Activated CD4-positive, alpha-beta T cell treated with anti-CD3 and anti-CD28 coated beads for 4 hours (primary cell): Measurements from ENCODE around the gene PBX3.
"Not testable (repeated sequence)": the region's sequence is repeated elsewhere in the genome, so short reads cannot be mapped to it uniquely, and the experiment has no call there.

ENCODE experiments used
- DNase-seq, 2 donors: peaks; one replicate each; pipeline ENCODE4 v3.0.0-alpha.2; 2020

Gene PBX3

GRCh38 chr9:125749287-125749935 is 2.2 kb downstream of the PBX3 start:
- DNase-seq, result no peak

GRCh38 chr9:125749951-125750626 is 2.9 kb downstream of the PBX3 start:
- DNase-seq, result no peak

GRCh38 chr9:125750627-125751011 is 3.4 kb downstream of the PBX3 start:
- DNase-seq, result no peak

- no peak for DNase-seq
These were observed 5.0 kb downstream of the PBX3 start for GRCh38 chr9:125752070-125752628.

- no peak for DNase-seq
These were observed 6.9 kb downstream of the PBX3 start for GRCh38 chr9:125754096-125754495.

GRCh38 chr9:125755340-125755739 is 8.2 kb downstream of the PBX3 start:
- DNase-seq, result no peak

- DNase-seq, result no peak
These were observed 9.3 kb downstream of the PBX3 start for GRCh38 chr9:125756518-125756917.

- no peak for DNase-seq
These were observed 10.7 kb downstream of the PBX3 start for GRCh38 chr9:125757834-125758233.

- no peak for DNase-seq
These were observed 12.0 kb downstream of the PBX3 start for GRCh38 chr9:125758986-125759763.

GRCh38 chr9:125759764-125760129 is 12.6 kb downstream of the PBX3 start:
- DNase-seq, result no peak

GRCh38 chr9:125760537-125760936 is 13.4 kb downstream of the PBX3 start:
- DNase-seq, result no peak

GRCh38 chr9:125761676-125762450 is 14.7 kb downstream of the PBX3 start:
- no peak for DNase-seq

- no peak for DNase-seq
These were observed 16.2 kb downstream of the PBX3 start for GRCh38 chr9:125763394-125763801.

- DNase-seq, result no peak
These were observed 17.0 kb downstream of the PBX3 start for GRCh38 chr9:125764198-125764597.

- DNase-seq, result no peak
These were observed 19.5 kb downstream of the PBX3 start for GRCh38 chr9:125766468-125767221.

GRCh38 chr9:125767349-125767748 is 20.2 kb downstream of the PBX3 start:
- DNase-seq, result no peak

- no peak for DNase-seq
These were observed 21.6 kb downstream of the PBX3 start for GRCh38 chr9:125768803-125769202.

GRCh38 chr9:125771037-125771436 is 23.9 kb downstream of the PBX3 start:
- DNase-seq, result no peak

- DNase-seq, result no peak
These were observed 25.6 kb downstream of the PBX3 start for GRCh38 chr9:125772740-125773139.

GRCh38 chr9:125774106-125774505 is 26.9 kb downstream of the PBX3 start:
- no peak for DNase-seq

GRCh38 chr9:125776789-125777188 is 29.6 kb downstream of the PBX3 start:
- DNase-seq, result not testable (repeated sequence)
